ENCODE results near the gene NHSL2. TPM values are rescaled to one million over a fixed set of nuclear protein-coding genes. Genes with fewer than 3 reads are reported as not detected.

The NHSL2 gene
- total RNA-seq, 1 donor from 2014 or later: 13.0 TPM

DNA sequence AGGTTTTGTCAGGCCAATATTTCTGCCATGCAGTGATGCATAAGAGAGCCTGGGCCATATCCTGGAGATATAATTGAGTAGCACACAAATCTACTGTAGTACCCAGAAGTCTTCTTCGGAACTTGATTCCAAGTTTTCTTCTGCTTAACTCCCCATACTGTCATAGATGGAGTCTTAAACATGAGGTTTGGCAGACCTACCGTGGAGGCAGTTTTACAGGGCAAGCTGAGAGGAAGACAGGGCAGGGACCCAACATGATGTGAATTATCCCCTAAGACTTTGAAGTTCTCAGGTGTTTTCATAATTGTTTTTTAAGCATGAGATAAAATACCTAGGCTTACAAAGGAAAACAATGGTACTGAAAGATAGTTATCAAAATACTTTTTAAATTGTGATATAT lies 18.2 kb downstream of the NHSL2 start:
- Histone ChIP-seq H3K9me3 (ENCODE audit: insufficient read depth, low read depth, low read length) (no peaks in the 10 kb centered on the region), H3K27me3 (ENCODE audit: insufficient read depth, low read length) (no peaks in the 10 kb centered on the region), H3K36me3 (ENCODE audit: insufficient read depth, low read length) (no peaks in the 10 kb centered on the region), H3K79me2 (ENCODE audit: insufficient read depth, low read length) (no peaks in the 10 kb centered on the region), H3K4me2 (ENCODE audit: low read length) (no peak overlapping the region), H3K27ac (ENCODE audit: low read depth, low read length) (no peak overlapping the region), H4K20me1 (ENCODE audit: insufficient read depth, low read length) (no peaks in the 10 kb centered on the region), H2AFZ (ENCODE audit: low read depth, low read length) (no peak overlapping the region), H3K4me1 (ENCODE audit: insufficient read depth, low read length) (peaks cover 9% of the 10 kb centered on the region), H3K4me3 (ENCODE audit: insufficient read depth, low read depth, low read length) (no peak overlapping the region), H3K9ac (ENCODE audit: low read length) (no peak overlapping the region)
- no peaks in the 10 kb centered on the region for H3K27me3 Mint-ChIP-seq (ENCODE audit: low read depth, unreplicated experiment)
- H3K4me1 Mint-ChIP-seq (ENCODE audit: low read depth, unreplicated experiment): peaks cover 38% of the 10 kb centered on the region
- H3K36me3 Mint-ChIP-seq (ENCODE audit: low read depth, unreplicated experiment): peaks cover 5% of the 10 kb centered on the region
- no peak for FAIRE-seq
- no peak overlapping the region for H3K4me3 Mint-ChIP-seq (ENCODE audit: unreplicated experiment)
- no peaks in the 10 kb centered on the region for H3K9me3 Mint-ChIP-seq (ENCODE audit: unreplicated experiment)
- H3K27ac Mint-ChIP-seq (ENCODE audit: unreplicated experiment): no peak overlapping the region
- no peak for DNase-seq (ENCODE audit: low read depth)
- no peak for TF ChIP-seq EZH2 (IDR thresholded peaks at IDR 0.05; ENCODE audit: insufficient read depth, low read length)
- TF ChIP-seq, protein P1, sequence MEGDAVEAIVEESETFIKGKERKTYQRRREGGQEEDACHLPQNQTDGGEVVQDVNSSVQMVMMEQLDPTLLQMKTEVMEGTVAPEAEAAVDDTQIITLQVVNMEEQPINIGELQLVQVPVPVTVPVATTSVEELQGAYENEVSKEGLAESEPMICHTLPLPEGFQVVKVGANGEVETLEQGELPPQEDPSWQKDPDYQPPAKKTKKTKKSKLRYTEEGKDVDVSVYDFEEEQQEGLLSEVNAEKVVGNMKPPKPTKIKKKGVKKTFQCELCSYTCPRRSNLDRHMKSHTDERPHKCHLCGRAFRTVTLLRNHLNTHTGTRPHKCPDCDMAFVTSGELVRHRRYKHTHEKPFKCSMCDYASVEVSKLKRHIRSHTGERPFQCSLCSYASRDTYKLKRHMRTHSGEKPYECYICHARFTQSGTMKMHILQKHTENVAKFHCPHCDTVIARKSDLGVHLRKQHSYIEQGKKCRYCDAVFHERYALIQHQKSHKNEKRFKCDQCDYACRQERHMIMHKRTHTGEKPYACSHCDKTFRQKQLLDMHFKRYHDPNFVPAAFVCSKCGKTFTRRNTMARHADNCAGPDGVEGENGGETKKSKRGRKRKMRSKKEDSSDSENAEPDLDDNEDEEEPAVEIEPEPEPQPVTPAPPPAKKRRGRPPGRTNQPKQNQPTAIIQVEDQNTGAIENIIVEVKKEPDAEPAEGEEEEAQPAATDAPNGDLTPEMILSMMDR (IDR thresholded peaks at IDR 0.05; ENCODE audit: insufficient read depth, low read depth, low read length): no peak

DNA sequence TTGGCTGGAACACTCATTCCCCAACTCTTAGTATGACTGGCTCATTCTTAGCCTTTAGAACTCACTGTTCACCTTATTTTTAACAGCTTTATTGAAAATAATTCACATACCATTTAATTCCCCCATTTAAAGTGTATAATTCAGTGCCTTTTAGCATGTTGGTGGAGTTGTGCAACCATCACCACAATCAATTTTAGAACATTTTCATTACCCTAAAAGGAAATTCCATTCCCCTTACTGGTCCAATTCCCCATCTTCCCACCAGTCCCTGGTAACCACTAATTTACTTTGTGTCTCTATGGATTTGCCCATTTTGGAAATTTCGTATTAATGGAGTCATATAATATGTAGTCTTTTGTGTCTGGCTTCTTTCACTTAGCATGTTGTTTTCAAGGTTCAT lies 19.7 kb downstream of the NHSL2 start:
- Mint-ChIP-seq H3K27ac (ENCODE audit: unreplicated experiment) (no peak overlapping the region), H3K36me3 (ENCODE audit: low read depth, unreplicated experiment) (peaks cover 7% of the 10 kb centered on the region), H3K9me3 (ENCODE audit: unreplicated experiment) (no peaks in the 10 kb centered on the region), H3K4me3 (ENCODE audit: unreplicated experiment) (no peak overlapping the region), H3K27me3 (ENCODE audit: low read depth, unreplicated experiment) (no peaks in the 10 kb centered on the region), H3K4me1 (ENCODE audit: low read depth, unreplicated experiment) (peaks cover 30% of the 10 kb centered on the region)
- FAIRE-seq (no peak), DNase-seq (ENCODE audit: low read depth) (no peak)
- H3K79me2 ChIP-seq (ENCODE audit: insufficient read depth, low read length): no peaks in the 10 kb centered on the region
- TF ChIP-seq EZH2 (IDR thresholded peaks at IDR 0.05; ENCODE audit: insufficient read depth, low read length): no peak
- TF ChIP-seq, protein P1 (IDR thresholded peaks at IDR 0.05; ENCODE audit: insufficient read depth, low read depth, low read length): no peak
- no peaks in the 10 kb centered on the region for H3K36me3 ChIP-seq (ENCODE audit: insufficient read depth, low read length)
- H4K20me1 ChIP-seq (ENCODE audit: insufficient read depth, low read length): no peaks in the 10 kb centered on the region
- H3K9me3 ChIP-seq (ENCODE audit: insufficient read depth, low read depth, low read length): no peaks in the 10 kb centered on the region
- H2AFZ ChIP-seq (ENCODE audit: low read depth, low read length): no peak overlapping the region
- H3K9ac ChIP-seq (ENCODE audit: low read length): no peak overlapping the region
- no peak overlapping the region for H3K27ac ChIP-seq (ENCODE audit: low read depth, low read length)
- H3K4me2 ChIP-seq (ENCODE audit: low read length): no peak overlapping the region
- H3K4me1 ChIP-seq (ENCODE audit: insufficient read depth, low read length): no peaks in the 10 kb centered on the region
- H3K4me3 ChIP-seq (ENCODE audit: insufficient read depth, low read depth, low read length): no peak overlapping the region
- H3K27me3 ChIP-seq (ENCODE audit: insufficient read depth, low read length): no peaks in the 10 kb centered on the region

DNA sequence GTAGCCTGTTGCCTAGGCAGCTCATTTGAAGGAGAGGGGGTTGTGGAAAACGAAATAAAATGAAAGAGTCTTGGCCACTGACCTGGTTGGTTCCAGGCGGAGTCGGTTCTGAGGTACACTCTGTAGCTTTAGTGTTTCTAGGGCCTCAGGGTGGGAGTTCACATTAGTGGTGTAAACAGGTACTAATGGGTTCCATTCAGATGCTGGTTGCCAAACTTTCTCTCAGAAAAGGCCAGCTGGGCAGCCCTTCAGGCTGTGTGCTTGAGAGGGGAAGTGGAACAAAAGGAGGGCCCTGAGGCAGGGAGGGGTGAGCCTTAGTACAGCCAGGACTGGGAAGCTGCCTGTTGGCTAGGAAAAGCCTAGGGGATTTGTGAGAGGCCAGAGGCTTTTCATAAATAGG lies 24.8 kb downstream of the NHSL2 start:
- H3K27me3 ChIP-seq (ENCODE audit: insufficient read depth, low read length): no peaks in the 10 kb centered on the region
- no peaks in the 10 kb centered on the region for H3K9me3 ChIP-seq (ENCODE audit: insufficient read depth, low read depth, low read length)
- Mint-ChIP-seq H3K9me3 (ENCODE audit: unreplicated experiment) (no peaks in the 10 kb centered on the region), H3K4me1 (ENCODE audit: low read depth, unreplicated experiment) (peaks cover 19% of the 10 kb centered on the region), H3K27ac (ENCODE audit: unreplicated experiment) (no peak overlapping the region), H3K36me3 (ENCODE audit: low read depth, unreplicated experiment) (peaks cover 4% of the 10 kb centered on the region), H3K4me3 (ENCODE audit: unreplicated experiment) (no peak overlapping the region), H3K27me3 (ENCODE audit: low read depth, unreplicated experiment) (no peaks in the 10 kb centered on the region)
- DNase-seq (ENCODE audit: low read depth) (no peak), FAIRE-seq (no peak)
- H2AFZ ChIP-seq (ENCODE audit: low read depth, low read length): no peak overlapping the region
- peaks cover 3% of the 10 kb centered on the region for H3K4me1 ChIP-seq (ENCODE audit: insufficient read depth, low read length)
- no peaks in the 10 kb centered on the region for H3K36me3 ChIP-seq (ENCODE audit: insufficient read depth, low read length)
- no peak overlapping the region for H3K4me3 ChIP-seq (ENCODE audit: insufficient read depth, low read depth, low read length)
- no peaks in the 10 kb centered on the region for H3K79me2 ChIP-seq (ENCODE audit: insufficient read depth, low read length)
- H3K4me2 ChIP-seq (ENCODE audit: low read length): no peak overlapping the region
- H3K9ac ChIP-seq (ENCODE audit: low read length): no peak overlapping the region
- TF ChIP-seq, protein P1 (IDR thresholded peaks at IDR 0.05; ENCODE audit: insufficient read depth, low read depth, low read length): no peak
- TF ChIP-seq EZH2 (IDR thresholded peaks at IDR 0.05; ENCODE audit: insufficient read depth, low read length): no peak
- H3K27ac ChIP-seq (ENCODE audit: low read depth, low read length): no peak overlapping the region
- H4K20me1 ChIP-seq (ENCODE audit: insufficient read depth, low read length): no peaks in the 10 kb centered on the region
